SK-MEL-5 (cell line): ENCODE data around the gene STXBP1. TPM values are rescaled to one million over a fixed set of nuclear protein-coding genes. Genes with fewer than 3 reads are reported as not detected.

Source experiments
- DNase-seq: peaks from one replicate; pipeline ENCODE4 v3.0.0-alpha.2; 2016; ENCODE audit warnings: low read depth, low spot score
- in situ Hi-C: cut with HindIII; loops from 2 replicates; pipeline ENCODE4 v1.10.0; 2016; ENCODE audit warnings: low sequenced_read_pairs, high pct_unique_total_duplicates, low pct_unique_long_range_greater_than_20kb
- total RNA-seq: library from RNA; depleted of rRNA; stranded (reverse); fragments of >200 nt; shearing (Covaris generic); gene quantifications from 2 replicates; pipeline ENCODE4 v1.2.3, GENCODE V29; 2014

STXBP1 gene
- total RNA-seq, 1 experiment from 2014 or later: 41.3 TPM

DNA sequence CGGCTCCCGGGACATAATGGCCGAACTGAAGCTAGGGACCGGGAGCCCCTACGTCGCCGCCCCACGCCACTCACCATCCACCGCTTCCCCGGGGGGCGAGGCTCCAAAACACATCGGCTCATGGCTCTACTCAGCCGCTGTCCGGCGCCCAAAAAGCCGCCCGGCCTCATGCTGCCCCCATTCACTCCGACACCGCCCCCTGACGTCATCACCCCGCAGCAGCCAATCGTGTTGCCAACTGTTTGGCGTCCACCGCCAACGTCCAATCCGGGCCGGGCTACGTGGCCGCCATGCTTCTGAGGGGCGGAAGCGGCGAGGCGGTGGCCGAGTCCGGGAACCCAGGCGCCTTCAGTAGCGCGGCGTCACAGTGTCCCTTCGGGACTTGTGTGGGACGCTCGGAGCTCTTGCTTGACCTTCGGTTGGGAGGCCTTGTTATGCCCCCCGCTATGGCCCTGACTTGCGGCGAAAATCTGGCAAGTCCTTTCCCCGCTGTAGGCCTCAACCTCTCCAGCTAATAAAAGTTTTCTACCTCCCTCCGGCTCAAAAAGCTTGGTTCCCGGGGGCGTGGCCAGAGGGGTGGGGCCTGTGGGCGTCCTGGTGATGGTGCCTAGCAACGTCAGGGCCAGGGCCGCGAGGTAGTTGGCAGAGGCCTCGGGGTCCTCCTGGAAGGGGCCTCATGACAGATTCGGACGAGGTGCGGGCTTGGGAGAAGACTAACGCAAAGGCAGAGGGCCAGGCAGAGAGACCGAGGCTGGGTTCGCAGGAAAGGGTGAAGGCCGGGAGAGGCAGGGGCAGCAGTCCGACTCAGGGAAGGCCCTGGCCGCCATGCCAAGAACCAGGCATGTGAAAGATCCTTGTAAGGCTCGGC is 103.6 kb downstream of the STXBP1 start, which contains the start of the genes PTRH1 and TTC16:
Gene PTRH1 (minus strand): TSS at position 194 of the 868 bp plus-strand sequence. CDS start 24 bp downstream, at position 170.
Gene TTC16 (plus strand): TSS at position 610 of the 868 bp plus-strand sequence. CDS start 67 bp downstream, at position 677.
- in situ Hi-C loops: no loop called here

DNA sequence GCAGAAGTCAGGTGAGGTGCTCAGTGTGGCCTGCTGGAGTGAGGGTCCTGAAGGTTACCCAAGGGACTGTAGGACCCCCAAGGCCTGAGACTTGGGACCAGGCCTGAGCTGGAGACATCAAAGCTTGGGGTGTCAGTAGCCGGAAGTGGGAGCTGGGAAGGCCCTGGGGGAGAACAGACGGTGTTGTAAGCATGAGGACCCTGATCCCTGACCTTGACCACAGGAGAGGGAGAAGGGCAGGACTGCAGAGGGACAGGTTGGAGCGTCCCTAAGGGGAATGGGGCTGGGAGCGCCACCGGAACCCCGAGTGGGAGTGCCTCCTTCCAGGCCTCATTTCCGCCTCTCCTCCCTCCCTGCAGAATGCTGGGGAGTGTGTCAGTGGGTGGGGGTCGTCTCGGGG is 104.3 kb downstream of the STXBP1 start:
- in situ Hi-C loops: no loop called here
- no peak for DNase-seq

More for the DNA sequence above, 103.6 kb downstream of the STXBP1 start, which contains the start of the genes PTRH1 and TTC16:
- DNase-seq: peak; percentile 96

DNA sequence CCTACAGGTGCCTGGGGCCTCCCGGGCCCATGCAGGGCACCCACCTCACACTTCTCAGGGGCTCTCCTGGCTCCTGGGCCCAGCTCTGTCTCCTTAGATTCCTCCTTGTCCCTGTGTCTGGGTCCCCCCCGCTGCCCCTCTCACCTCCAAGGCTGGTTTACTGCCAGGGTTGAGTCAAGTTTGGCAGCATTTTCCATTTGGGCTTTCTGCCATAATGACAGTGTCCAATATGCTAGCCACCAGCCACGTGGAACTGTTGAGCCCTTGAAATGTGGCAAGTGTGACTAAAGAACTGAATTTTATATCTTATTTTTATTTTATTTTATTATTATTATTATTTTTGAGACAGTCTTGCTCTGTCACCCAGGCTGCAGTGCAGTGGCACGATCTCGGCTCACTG is 105.7 kb downstream of the STXBP1 start:
- no peak for DNase-seq
- in situ Hi-C loops: no loop called here

DNA sequence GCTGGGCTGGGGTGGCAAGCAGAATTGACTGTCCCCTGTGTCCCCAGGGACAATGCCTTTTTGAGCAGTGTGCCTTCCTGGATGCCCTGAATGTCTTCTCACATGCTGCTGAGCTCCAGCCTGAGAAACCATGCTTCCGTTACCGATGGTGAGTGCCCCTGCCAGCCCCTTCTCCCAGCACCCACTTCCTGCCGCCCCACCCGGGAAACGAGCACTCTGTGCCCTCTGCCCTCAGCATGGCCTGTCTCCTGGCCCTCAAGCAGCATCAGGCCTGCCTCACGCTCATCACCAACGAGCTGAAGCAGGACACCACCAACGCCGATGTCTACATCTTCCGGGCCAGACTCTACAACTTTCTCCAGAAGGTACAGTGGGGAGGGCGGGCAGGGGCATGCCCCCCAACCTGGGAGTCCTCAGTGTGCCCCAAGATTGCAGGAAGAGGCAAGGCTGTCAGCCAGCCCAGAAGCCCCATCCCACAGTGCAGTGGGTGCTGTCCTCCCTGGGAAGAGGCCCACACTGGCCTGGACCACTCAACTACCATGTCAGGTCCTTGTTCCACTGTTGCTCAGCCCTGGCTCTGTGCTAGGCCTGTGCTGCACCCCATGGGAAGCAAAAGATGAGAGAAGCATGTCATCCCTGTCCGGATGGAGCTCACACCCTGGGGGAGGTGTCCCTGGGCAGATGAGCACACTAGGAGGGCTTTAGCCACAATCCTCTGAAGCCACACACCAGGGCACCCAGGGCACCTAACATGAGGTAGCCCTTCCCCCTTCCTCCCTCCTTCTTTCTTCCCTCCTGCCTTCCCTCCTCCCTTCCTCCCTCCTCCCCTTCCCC is 108.2 kb downstream of the STXBP1 start:
- in situ Hi-C loops: no loop called here
- no peak for DNase-seq

DNA sequence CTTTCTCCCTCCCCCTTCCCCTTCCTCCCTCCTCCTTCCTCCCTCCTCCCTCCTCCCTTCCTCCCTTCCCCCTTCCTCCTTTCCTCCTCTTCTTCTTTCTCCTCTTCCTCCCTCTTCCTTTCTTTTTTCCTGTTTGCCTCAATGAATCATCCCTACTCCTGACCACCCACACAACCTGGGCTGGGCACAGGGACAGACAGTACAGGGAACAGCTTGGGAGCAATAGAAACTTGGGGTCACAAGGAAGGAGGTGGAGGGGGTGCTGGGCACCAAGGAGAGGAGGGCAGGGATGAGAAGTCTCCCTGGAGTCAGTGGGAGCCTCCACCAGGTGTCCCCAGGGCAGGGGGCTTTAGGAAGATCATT is 108.8 kb downstream of the STXBP1 start:
- in situ Hi-C loops: no loop called here
- DNase-seq: no peak

DNA sequence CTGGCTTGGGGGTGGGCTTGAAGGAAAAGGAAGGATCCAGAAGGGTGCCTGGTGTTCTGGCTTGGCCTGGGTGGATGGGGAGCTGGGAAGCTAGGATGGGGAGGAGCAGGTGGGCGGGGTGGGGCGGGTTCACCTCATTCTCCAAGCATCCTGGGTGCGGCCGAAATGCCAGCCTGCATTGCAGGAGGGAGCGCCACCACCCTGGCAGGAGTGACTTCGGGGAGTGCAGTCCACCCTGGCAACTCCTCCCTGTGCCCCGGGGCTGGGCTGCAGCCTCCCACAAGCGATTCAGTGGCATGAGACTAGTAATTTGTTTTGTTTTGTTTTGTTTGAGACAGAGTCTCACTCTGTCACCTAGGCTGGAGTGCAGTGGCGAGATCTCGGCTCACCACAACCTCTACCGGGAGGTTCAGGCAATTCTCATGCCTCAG is 109.3 kb downstream of the STXBP1 start:
- DNase-seq: no peak
- in situ Hi-C loops: no loop called here

DNA sequence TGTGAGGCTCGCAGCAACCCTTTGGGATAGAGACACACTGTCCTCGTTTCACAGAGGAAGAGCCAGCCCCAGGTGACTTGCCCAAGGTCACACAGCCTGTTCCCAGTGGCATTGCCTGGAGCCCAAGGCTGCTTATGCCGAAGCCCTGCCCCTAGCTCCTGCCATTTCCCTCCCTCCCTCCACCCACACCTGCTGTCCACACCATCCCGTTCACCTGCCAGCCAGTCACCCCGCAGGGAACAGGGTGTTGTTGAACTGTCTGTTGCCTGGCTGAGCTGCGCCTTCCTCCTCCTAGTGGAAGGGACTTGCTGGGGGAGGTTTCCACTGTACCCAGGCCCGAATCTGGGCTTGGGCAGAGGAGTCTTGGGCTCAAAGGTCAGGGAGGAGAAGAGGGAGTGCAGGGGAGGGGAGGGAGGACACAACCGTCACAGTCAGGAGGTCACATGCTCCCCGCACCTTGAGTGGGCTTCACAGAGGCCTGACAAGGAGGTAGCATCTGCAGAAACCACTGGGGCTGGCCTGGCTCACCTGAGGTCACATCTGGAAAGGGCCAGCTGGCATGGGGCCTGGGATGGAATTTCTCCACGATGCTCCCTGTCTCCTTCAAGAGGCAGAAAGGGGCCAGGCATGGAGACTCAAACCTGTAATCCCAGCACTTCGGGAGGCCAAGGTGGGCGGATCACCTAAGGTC is 110.1 kb downstream of the STXBP1 start:
- DNase-seq: no peak
- in situ Hi-C loops: no loop called here

DNA sequence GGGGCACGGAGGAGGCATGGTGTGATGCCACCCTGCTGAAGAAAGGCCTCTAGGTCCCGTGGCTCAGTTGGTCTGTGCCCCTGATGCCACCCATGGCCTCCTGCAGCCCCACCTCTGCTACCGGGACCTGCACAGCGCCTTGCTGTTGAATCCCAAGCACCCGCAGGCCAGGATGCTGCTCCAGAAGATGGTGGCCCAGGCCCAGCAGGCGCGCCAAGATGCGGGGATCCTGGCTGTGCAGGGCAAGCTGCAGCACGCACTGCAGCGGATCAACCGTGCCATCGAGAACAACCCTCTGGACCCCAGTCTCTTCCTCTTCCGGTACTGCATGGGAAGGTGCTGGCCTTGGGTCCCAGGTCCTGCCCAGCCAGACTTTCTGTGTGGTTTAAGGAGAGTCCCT is 110.9 kb downstream of the STXBP1 start:
- no peak for DNase-seq
- in situ Hi-C loops: no loop called here

DNA sequence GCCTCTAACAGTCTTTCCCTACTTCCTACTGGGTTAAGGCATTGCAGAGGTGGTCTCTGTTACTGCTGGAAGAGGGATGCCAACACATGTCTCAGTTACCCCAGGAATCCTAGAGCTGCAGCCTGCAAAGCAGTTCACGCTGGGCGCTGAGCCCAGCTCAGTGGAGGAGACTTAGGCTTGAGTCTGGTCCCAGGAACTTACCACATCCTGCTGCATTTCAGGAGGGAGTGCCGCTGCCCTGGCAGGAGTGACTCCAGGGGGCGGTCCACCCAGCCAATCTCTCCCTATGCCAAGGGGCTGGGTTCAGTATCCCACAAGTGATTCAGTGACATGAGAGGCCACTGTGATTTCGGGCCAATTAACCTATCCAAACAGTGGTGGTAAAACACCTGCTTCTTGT is 111.4 kb downstream of the STXBP1 start:
- in situ Hi-C loops: no loop called here
- DNase-seq: no peak

DNA sequence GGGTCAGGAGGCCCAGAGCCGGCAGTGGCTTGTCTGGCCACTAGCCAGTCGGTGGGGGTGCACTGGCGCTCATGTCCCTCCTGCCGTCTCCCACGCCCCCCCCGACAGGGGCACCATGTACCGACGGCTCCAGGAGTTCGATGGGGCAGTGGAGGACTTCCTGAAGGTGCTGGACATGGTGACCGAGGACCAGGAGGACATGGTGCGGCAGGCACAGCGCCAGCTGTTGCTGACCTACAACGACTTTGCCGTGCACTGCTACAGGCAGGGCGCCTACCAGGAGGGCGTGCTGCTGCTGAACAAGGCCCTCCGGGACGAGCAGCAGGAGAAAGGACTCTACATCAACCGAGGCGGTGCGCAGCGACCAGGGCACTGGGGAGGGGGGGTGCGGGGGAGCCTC is 111.9 kb downstream of the STXBP1 start:
- in situ Hi-C loops: no loop called here
- DNase-seq: no peak

DNA sequence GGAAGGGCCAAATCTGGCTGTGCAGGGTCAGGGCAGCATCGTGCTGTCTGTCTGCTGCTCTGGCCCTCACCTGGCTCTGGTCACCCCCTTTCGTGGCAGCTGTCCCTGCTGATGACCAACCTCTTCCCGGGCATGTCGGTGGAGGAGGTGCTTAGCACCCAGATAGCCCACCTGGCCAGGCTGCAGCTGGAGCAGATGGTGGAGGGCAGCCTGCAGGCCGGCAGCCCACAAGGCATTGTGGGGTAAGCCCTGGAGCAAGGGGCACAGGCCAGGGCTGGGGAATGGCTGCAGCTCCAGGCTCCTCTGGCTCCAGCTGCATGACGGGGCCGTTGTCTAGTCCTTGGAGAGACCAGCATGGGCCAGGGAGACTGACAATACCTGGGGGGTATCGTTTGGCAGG is 114.8 kb downstream of the STXBP1 start:
- no peak for DNase-seq
- in situ Hi-C loops: no loop called here

DNA sequence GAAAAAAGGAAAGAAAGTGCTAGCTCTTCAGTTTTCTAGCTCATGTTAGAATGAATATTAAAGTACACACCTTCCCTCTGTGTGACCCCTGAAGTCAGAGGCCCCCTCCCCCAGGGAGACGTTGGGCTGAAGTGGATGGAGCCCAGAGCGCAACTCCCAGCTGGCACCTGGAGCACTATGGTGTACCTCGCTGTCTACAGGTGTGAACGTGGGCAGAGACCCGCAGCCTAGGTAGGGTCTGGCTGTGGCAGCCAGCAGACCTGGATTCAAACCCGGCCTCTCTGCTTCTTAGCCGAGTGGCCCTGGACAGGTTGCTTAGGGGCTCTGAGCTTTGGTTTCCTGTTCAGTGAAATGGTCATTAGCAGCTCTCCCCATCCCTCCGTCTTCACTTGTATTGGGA is 116.7 kb downstream of the STXBP1 start:
- no peak for DNase-seq
- in situ Hi-C loops: no loop called here

DNA sequence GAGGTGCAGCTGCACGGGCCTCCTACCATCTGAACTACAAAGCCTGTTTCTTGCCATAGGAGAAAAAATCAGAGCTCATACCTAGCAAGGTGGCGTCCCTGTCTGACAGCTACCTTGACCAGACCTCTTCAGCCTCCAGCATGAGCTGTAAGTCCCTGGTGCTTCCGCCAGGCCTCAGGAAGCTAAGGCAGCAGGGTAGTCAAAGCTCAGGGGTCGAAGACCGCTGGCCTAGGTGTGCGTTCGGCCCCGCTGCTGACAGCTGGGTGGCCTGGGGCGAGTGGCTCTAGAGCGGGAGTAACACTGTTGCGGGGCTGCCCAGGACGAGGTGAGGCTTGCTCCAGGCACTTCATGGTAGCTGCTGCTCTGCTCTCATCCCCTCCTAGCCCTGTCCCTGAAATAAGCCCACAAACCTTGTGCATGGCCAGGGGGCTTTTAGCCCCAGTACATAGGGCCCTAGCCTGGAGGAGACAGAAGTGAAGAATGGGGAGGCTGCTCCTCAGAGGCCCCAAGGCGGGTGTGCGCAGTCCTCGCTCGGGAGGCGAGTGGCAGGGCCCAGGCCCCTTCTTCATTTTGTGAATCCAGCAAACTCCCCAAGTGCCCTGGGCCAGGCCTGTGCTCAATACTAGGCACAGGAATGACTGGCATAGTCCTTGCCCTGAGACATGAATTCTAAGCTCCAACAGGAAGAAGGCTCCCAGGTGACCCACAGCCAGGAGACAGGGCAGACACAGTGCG is 117.6 kb downstream of the STXBP1 start:
- in situ Hi-C loops: no loop called here
- no peak for DNase-seq

DNA sequence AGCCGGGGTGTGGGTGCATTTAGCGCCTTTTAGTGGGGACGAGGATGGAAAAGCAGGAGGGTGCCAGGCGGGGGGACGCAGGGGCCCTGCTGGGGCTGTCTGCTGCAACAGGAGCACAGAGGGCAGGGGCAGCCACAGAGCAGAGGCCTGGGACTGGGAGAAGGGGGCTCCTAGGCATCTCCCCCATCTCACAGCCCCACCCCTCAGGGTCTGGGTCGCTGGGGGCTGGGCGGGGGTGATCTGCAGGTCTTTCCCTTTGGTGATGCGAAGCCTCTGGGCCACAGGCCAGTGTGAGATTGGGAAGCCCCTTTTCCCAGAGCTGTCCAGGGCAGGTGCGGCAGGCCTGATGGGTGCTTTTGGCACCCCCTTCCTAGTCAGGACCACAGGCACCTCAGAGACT is 118.2 kb downstream of the STXBP1 start:
- no peak for DNase-seq
- in situ Hi-C loops: no loop called here

DNA sequence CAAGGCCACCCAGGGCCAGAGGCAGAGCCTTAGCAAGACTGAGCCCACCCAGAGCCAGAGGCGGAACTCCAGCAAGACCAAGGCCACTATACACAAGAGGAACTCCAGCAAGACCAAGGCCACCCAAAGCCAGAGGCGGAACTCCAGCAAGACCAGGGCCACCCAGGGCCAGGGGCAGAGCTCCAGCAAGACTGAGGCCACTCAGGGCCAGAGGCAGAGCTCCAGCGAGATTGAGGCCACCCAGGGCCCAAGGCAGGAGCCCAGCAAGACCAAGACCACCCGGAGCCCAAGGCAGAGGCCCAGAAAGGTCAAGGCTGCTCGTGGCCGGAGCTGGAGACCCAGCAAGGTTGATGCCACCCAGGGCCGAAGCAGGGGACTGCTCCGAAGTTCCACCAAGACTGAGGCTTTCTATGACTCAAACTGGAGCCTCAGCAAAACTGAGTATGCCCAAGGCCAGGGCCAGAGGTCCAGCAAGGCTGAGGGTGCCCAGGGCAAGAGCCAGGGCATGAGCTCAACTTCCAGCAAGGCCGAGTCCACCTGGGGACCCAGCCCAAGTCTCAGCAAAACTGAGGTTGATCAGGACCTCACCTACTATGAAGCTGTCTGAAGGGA is 118.8 kb downstream of the STXBP1 start:
- no peak for DNase-seq
- in situ Hi-C loops: no loop called here

DNA sequence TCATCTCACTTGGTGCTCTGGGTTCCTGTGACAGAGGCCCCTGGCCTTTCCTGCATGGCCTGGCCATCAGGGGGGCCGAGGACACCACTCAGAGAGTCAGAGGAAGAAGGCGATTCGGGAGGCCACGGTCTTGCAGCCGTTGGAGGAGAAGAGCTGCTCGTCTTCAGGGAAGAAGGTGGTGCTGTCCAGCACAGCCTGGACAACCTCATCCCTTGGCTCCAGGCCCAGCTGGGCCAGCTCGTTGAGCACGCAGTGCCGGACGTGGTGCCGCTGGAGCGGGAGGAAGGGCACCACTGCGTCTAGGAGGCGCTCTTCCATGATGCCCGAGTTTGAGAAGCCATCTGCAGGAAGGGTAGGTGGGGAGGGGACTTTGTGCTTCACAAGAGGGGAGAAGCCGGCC is 119.9 kb downstream of the STXBP1 start:
- in situ Hi-C loops: no loop called here

DNA sequence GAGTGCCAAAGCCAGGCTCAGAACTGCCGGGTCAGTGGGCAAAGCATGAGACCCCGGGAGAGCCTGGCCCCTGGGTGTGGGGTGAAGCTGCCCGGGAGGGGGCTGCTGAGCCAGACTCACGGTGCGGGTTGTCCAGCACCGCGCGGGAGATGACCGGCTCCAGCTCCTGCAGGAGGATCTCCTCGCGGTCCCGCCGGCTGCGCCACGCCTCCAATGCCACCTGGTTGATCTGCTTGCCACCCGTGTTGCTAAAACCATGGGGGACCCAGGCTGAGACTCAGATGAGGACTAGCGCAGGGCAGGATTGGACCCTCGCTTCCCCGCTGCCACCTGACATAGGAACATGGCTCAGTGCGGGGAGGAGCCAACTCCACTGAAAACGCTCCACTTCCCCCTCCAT is 120.4 kb downstream of the STXBP1 start:
- DNase-seq: no peak
- in situ Hi-C loops: no loop called here

More for the DNA sequence above, 119.9 kb downstream of the STXBP1 start:
- no peak for DNase-seq
